ENCODE data around the gene CDK12. TPM values are rescaled to one million over a fixed set of nuclear protein-coding genes. Genes with fewer than 3 reads are reported as not detected.
"Not testable (repeated sequence)": the region's sequence is repeated elsewhere in the genome, so short reads cannot be mapped to it uniquely, and the experiment has no call there.

The CDK12 gene
- total RNA-seq = 10 to 100 TPM; 46.1 to 71.6 (median 50.6) TPM

GRCh38 chr17:39461113-39461925 is at the start of gene CDK12:
TSS of gene CDK12 (plus strand) at chr17:39461486. CDS start at chr17:39462072, 586 bp downstream.
- peak in 1 of 2 donors; percentile 90 for TF ChIP-seq POLR2A (IDR thresholded peaks at IDR 0.05)
- TF ChIP-seq, protein P1, sequence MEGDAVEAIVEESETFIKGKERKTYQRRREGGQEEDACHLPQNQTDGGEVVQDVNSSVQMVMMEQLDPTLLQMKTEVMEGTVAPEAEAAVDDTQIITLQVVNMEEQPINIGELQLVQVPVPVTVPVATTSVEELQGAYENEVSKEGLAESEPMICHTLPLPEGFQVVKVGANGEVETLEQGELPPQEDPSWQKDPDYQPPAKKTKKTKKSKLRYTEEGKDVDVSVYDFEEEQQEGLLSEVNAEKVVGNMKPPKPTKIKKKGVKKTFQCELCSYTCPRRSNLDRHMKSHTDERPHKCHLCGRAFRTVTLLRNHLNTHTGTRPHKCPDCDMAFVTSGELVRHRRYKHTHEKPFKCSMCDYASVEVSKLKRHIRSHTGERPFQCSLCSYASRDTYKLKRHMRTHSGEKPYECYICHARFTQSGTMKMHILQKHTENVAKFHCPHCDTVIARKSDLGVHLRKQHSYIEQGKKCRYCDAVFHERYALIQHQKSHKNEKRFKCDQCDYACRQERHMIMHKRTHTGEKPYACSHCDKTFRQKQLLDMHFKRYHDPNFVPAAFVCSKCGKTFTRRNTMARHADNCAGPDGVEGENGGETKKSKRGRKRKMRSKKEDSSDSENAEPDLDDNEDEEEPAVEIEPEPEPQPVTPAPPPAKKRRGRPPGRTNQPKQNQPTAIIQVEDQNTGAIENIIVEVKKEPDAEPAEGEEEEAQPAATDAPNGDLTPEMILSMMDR (IDR thresholded peaks at IDR 0.05) = peak in 1 of 6 experiments; percentile 27

DNA sequence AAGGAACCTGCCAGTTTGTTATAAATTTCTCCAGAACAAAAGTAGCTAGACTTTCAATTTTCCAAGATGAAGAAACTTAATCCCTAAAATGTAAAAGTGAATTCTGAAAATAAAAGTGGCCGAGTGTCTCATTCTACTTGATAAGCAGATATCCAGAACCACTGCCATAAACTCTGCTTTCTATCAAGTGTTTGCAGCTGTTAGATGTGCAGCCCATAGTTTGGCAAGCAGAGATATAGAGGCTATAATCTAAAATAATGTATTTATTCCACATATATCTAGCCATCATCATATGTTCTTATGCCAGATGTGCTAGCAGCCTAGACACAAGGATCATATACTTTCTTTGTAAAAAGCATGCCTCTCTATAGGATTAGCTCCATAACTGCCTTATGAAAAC is 45.1 kb upstream of the CDK12 start:
- no peak overlapping the region for H3K4me3 ChIP-seq (replicated peaks in 1 of 3)
- H3K4me1 ChIP-seq = no peaks in the 10 kb centered on the region
- H3K9me3 ChIP-seq = no peaks in the 10 kb centered on the region
- H3K27ac ChIP-seq = no peak overlapping the region
- whole genome bisulfite sequencing, 2 donors = 81 to 97% methylated on average over 1 of the region's 1 CpG
- H3K27me3 ChIP-seq = no peaks in the 10 kb centered on the region
- DNase-seq = no peak
- intact Hi-C loops (cut with DNase I) = no loop called here
- TF ChIP-seq POLR2A (IDR thresholded peaks at IDR 0.05) = no peak
- TF ChIP-seq, protein P1 (IDR thresholded peaks at IDR 0.05) = no peak
- peaks cover 47 to 79% of the 10 kb centered on the region in 2 donors for H3K36me3 ChIP-seq

More at GRCh38 chr17:39461113-39461925, at the start of gene CDK12:
- WGBS, 2 donors = 2% methylated on average over 35 to 50 of the region's 51 CpGs
- Histone ChIP-seq H3K27me3 (no peaks in the 10 kb centered on the region), H3K9me3 (no peaks in the 10 kb centered on the region), H3K36me3 (no peaks in the 10 kb centered on the region), H3K4me1 (peaks cover 14 to 19% of the 10 kb centered on the region in 2 donors), H3K27ac (peak within 1 kb of the TSS; percentile 93 to 95 (median 94)), H3K4me3 (replicated peaks in 1 of 3) (peak within 1 kb of the TSS; percentile 88 to 89 (median 89))
- DNase-seq = peak; percentile 95 to 96
- intact Hi-C loops (cut with DNase I) = no loop called here

GRCh38 chr17:39429600-39429999 is 31.7 kb upstream of the CDK12 start:
- no peaks in the 10 kb centered on the region for H3K27me3 ChIP-seq
- H3K4me3 ChIP-seq (replicated peaks in 1 of 3) = no peak overlapping the region
- intact Hi-C loops (cut with DNase I) = no loop called here
- H3K9me3 ChIP-seq = no peaks in the 10 kb centered on the region
- peaks cover 80 to 88% of the 10 kb centered on the region in 2 donors for H3K36me3 ChIP-seq
- H3K27ac ChIP-seq = no peak overlapping the region
- TF ChIP-seq, protein P1 (IDR thresholded peaks at IDR 0.05) = no peak
- no peak for TF ChIP-seq POLR2A (IDR thresholded peaks at IDR 0.05)
- 99% methylated on average over 4 of the region's 4 CpGs for WGBS, 2 donors
- no peak for DNase-seq
- H3K4me1 ChIP-seq = no peaks in the 10 kb centered on the region

DNA sequence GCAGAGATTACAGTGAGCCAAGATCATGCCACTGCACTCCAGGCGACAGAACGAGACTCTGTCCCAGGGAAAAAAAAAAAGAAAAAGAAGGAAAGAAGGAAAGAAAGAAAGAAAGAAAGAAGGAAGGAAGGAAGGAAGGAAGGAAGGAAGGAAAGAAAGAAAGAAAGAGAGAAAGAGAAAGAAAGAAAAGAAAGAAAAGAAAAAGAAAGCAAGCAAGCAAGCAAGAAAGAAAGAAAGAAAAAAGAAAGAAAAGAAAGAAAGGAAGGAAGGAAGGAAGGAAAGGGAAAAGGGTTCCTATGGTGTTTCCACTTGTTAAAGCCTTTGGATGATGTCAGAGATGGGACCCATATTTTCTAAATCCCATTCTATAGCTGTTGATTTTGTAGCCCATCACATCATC is 21.4 kb upstream of the CDK12 start:
- intact Hi-C loops (cut with DNase I); H3K9me3 ChIP-seq; H3K4me3 ChIP-seq (replicated peaks in 1 of 3); H3K4me1 ChIP-seq; DNase-seq; H3K27me3 ChIP-seq; H3K27ac ChIP-seq: not testable (repeated sequence)
- H3K36me3 ChIP-seq = peaks cover 63 to 76% of the 10 kb centered on the region in 2 donors
- 96 to 100% methylated on average over 2 of the region's 2 CpGs for WGBS, 2 donors

DNA sequence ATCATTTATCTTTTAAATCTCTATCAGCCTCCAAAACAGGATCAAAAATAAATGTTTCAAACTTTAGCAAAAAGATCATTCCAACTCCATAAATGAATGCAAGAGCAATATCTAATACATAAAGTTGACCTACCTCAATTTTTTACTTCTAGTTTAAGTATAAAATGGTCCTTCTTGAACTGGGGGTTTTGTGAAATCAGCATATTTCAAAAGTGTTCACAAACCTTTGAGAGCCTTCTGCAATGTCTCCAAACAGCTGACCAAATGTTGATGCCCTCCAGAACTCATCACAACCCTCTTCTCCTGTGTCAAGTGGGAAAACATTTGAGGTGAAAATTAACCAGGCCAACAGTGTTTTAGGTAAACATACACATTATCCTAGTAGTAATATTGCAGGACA is 18.0 kb upstream of the CDK12 start:
- Histone ChIP-seq H3K9me3 (no peaks in the 10 kb centered on the region), H3K4me1 (no peaks in the 10 kb centered on the region), H3K36me3 (peaks cover 44 to 67% of the 10 kb centered on the region in 2 donors), H3K4me3 (replicated peaks in 1 of 3) (no peak overlapping the region), H3K27me3 (no peaks in the 10 kb centered on the region), H3K27ac (no peak overlapping the region)
- intact Hi-C loops (cut with DNase I) = no loop called here
- TF ChIP-seq, protein P1 (IDR thresholded peaks at IDR 0.05) = no peak
- TF ChIP-seq POLR2A (IDR thresholded peaks at IDR 0.05) = no peak
- DNase-seq = no peak
